Keratinocyte (primary cell): ENCODE measurements around the gene SLC39A10.

Experiments
- CTCF ChIP-seq, 3 experiments: IDR thresholded peaks in 1 of 3; conservative IDR thresholded peaks in 1 of 3; optimal IDR thresholded peaks in 1 of 3; 2 replicates in 2 of 3; 3 replicates in 1 of 3; pipeline versions ENCODE3 to v1.5.1; 2011; ENCODE audit warnings: low read length in 3 of 3, mild to moderate bottlenecking in 3 of 3, moderate library complexity in 2 of 3, control low read depth in 1 of 3, inconsistent platforms in 1 of 3; ENCODE audit not compliant: insufficient read depth in 2 of 3; ENCODE audit errors: extremely low read depth in 1 of 3
- EZH2 ChIP-seq: IDR thresholded peaks from one replicate; pipeline ENCODE4 v1.6.1; 2012; ENCODE audit warnings: inconsistent platforms, mild to moderate bottlenecking, low read length, moderate library complexity

GRCh38 chr2:195686564-195686963 is 29.5 kb downstream of the SLC39A10 start:
- no peak for TF ChIP-seq CTCF (optimal IDR thresholded peaks at IDR 0.05 in 1 of 3, IDR thresholded peaks at IDR 0.05 in 1 of 3, conservative IDR thresholded peaks at IDR 0.05 in 1 of 3; ENCODE audit: extremely low read depth in 1 of 3, insufficient read depth in 2 of 3, low read length in 3 of 3)
- TF ChIP-seq EZH2: no peak
